ENCODE results near the gene NUP35. TPM values are rescaled to one million over a fixed set of nuclear protein-coding genes. Genes with fewer than 3 reads are reported as not detected.
"Not testable (repeated sequence)": the region's sequence is repeated elsewhere in the genome, so short reads cannot be mapped to it uniquely, and the experiment has no call there.

The NUP35 gene
- total RNA-seq, 1 experiment from 2014 or later: 52.6 TPM

GRCh38 chr2:183164650-183165015 lies 40.4 kb downstream of the NUP35 start:
- peaks cover 57% of the 10 kb centered on the region for H3K36me3 ChIP-seq
- no peak overlapping the region for H3K4me3 ChIP-seq
- H3K27ac ChIP-seq: no peak overlapping the region
- H3K27me3 ChIP-seq: no peaks in the 10 kb centered on the region
- peaks cover 6% of the 10 kb centered on the region; the same call in 1 of the 2 replicates for H3K4me1 ChIP-seq
- 0 out of 2 replicates have a peak, but pooled peaks cover 5% of the 10 kb centered on the region for H3K9me3 ChIP-seq (replicated peaks)
- peak in 1 of 2 experiments; percentile 17 for DNase-seq

GRCh38 chr2:183166210-183166609 lies 42.0 kb downstream of the NUP35 start:
- Histone ChIP-seq H3K27me3 (no peaks in the 10 kb centered on the region), H3K27ac (no peak overlapping the region), H3K4me3 (no peak overlapping the region), H3K4me1 (peaks cover 6% of the 10 kb centered on the region; the same call in 1 of the 2 replicates), H3K36me3 (peaks cover 44% of the 10 kb centered on the region), H3K9me3 (replicated peaks) (0 out of 2 replicates have a peak, but pooled peaks cover 5% of the 10 kb centered on the region)
- DNase-seq: no peak

DNA sequence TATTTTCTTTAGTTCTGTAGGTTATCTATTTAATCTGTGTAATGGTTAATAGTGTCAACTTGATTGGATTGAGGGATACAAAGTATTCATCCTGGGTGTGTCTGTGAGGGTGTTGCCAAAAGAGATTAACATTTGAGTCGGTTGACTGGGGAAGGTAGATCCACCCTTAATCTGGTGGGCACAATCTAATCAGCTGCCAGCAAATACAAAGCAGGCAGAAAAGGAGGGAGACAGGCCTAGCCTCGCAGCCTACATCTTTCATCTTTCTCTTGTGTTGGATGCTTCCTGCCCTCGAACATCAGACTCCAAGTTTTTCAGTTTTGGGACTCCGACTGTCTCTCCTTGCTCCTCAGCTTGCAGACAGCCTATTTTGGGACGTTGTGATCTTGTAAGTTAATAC lies 42.7 kb downstream of the NUP35 start:
- not testable (repeated sequence) for H3K9me3 ChIP-seq (replicated peaks); H3K27me3 ChIP-seq; H3K27ac ChIP-seq; H3K4me1 ChIP-seq; H3K4me3 ChIP-seq; DNase-seq
- peaks cover 36% of the 10 kb centered on the region for H3K36me3 ChIP-seq

- no peaks in the 10 kb centered on the region for H3K9me3 ChIP-seq (replicated peaks)
- no peaks in the 10 kb centered on the region for H3K27me3 ChIP-seq
- no peak overlapping the region for H3K27ac ChIP-seq
- DNase-seq: no peak
- no peaks in the 10 kb centered on the region for H3K4me1 ChIP-seq
- peaks cover 4% of the 10 kb centered on the region; the same call in 1 of the 2 replicates for H3K36me3 ChIP-seq
- H3K4me3 ChIP-seq: no peak overlapping the region
These were observed 48.1 kb downstream of the NUP35 start for GRCh38 chr2:183172220-183172887.

DNA sequence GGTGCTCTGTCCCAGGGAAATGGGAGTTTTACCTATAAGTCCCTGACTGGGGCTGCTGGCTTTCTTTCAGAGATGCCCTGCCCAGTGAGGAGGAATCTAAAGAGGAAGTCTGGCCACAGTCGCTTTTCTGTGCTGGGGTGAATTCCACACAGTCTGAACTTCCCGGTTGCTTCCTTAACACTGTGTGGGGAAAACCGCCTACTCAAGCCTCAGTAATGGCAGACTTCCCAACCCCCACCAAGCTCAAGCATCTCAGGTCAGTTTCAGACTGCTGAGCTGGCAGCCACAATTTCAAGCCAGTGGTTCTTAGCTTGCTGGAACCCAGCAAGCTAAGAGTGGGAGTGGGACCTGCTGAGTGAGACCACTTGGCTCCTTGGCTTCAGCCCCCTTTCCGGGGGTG lies 54.9 kb downstream of the NUP35 start:
- H3K36me3 ChIP-seq: peaks cover 22% of the 10 kb centered on the region
- no peaks in the 10 kb centered on the region for H3K4me1 ChIP-seq
- no peak for DNase-seq
- no peak overlapping the region for H3K27ac ChIP-seq
- peaks cover 11% of the 10 kb centered on the region; the same call in 1 of the 2 replicates for H3K9me3 ChIP-seq (replicated peaks)
- no peak overlapping the region for H3K4me3 ChIP-seq
- H3K27me3 ChIP-seq: no peaks in the 10 kb centered on the region

GRCh38 chr2:183185534-183185933 lies 61.3 kb downstream of the NUP35 start:
- H3K4me1 ChIP-seq: no peaks in the 10 kb centered on the region

GRCh38 chr2:183186296-183186695 lies 62.1 kb downstream of the NUP35 start:
- H3K27me3 ChIP-seq: no peaks in the 10 kb centered on the region
- H3K4me3 ChIP-seq: no peak overlapping the region
- H3K4me1 ChIP-seq: no peaks in the 10 kb centered on the region
- H3K36me3 ChIP-seq: peaks cover 42% of the 10 kb centered on the region
- peaks cover 11% of the 10 kb centered on the region; the same call in 1 of the 2 replicates for H3K9me3 ChIP-seq (replicated peaks)
- no peak for DNase-seq
- no peak overlapping the region for H3K27ac ChIP-seq

More at GRCh38 chr2:183185534-183185933, 61.3 kb downstream of the NUP35 start:
- Histone ChIP-seq H3K9me3 (replicated peaks) (peaks cover 11% of the 10 kb centered on the region; the same call in 1 of the 2 replicates), H3K4me3 (no peak overlapping the region), H3K27me3 (no peaks in the 10 kb centered on the region), H3K27ac (no peak overlapping the region), H3K36me3 (peaks cover 42% of the 10 kb centered on the region)
- DNase-seq: no peak

GRCh38 chr2:183186766-183187165 lies 62.5 kb downstream of the NUP35 start:
- Histone ChIP-seq H3K27ac (no peak overlapping the region), H3K4me1 (no peaks in the 10 kb centered on the region), H3K9me3 (replicated peaks) (peaks cover 11% of the 10 kb centered on the region; the same call in 1 of the 2 replicates), H3K36me3 (peaks cover 46% of the 10 kb centered on the region), H3K4me3 (no peak overlapping the region), H3K27me3 (no peaks in the 10 kb centered on the region)
- no peak for DNase-seq

DNA sequence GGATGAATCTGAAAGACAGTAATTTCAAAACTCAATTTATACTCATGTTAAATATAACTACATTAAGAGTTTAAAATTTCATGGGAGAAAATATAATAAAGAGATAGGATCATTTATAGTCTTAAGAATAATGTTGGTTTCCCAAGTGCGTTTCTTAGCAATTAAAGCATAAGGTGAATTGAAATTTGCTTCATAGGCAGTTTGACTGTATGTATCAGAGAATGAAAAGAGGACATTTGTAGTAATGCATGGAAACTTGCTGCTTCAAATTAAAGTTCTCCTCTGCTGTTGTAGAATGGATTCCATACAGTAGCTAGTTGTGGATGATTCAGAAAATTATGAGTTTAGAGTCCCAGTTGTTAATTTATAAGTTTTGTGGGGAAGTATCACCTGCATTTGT lies 68.1 kb downstream of the NUP35 start:
- no peaks in the 10 kb centered on the region for H3K9me3 ChIP-seq (replicated peaks)
- no peak for DNase-seq
- H3K36me3 ChIP-seq: peaks cover 31% of the 10 kb centered on the region
- no peaks in the 10 kb centered on the region for H3K4me1 ChIP-seq
- H3K27ac ChIP-seq: no peak overlapping the region
- no peaks in the 10 kb centered on the region for H3K27me3 ChIP-seq
- H3K4me3 ChIP-seq: no peak overlapping the region

GRCh38 chr2:183193904-183194303 lies 69.7 kb downstream of the NUP35 start:
- peaks cover 20% of the 10 kb centered on the region for H3K36me3 ChIP-seq
- no peak overlapping the region for H3K27ac ChIP-seq
- H3K27me3 ChIP-seq: no peaks in the 10 kb centered on the region
- no peaks in the 10 kb centered on the region for H3K9me3 ChIP-seq (replicated peaks)
- DNase-seq: no peak
- H3K4me3 ChIP-seq: no peak overlapping the region
- H3K4me1 ChIP-seq: no peaks in the 10 kb centered on the region

GRCh38 chr2:183195397-183195796 lies 71.2 kb downstream of the NUP35 start:
- no peak overlapping the region for H3K4me3 ChIP-seq
- no peak overlapping the region for H3K27ac ChIP-seq
- DNase-seq: no peak
- peaks cover 13% of the 10 kb centered on the region for H3K36me3 ChIP-seq
- H3K9me3 ChIP-seq (replicated peaks): no peaks in the 10 kb centered on the region
- H3K27me3 ChIP-seq: no peaks in the 10 kb centered on the region
- H3K4me1 ChIP-seq: no peaks in the 10 kb centered on the region

GRCh38 chr2:183195998-183196409 lies 71.8 kb downstream of the NUP35 start:
- no peaks in the 10 kb centered on the region for H3K4me1 ChIP-seq
- no peaks in the 10 kb centered on the region for H3K27me3 ChIP-seq
- no peak for DNase-seq
- no peak overlapping the region for H3K4me3 ChIP-seq
- H3K27ac ChIP-seq: no peak overlapping the region
- H3K9me3 ChIP-seq (replicated peaks): no peaks in the 10 kb centered on the region
- H3K36me3 ChIP-seq: peaks cover 12% of the 10 kb centered on the region

DNA sequence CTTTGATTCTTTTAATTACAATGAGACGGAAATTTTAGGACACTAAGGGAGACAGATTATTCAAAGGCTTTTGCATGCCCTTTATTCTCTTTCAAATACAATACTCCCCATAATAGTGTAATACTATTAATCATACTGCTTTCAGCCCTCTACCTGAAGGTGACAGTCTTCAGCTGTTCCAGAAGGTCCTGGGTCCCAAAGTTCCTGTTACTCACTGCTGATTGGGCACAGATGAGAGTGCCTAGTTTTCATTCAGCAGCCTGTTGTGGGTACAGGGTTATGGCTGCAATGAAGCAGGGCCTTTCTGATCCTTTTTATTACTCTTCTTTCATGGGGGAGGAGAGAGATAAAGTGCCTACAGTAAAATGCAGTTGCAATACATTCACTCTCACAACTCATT lies 80.2 kb downstream of the NUP35 start:
- no peaks in the 10 kb centered on the region; the same call in 1 of the 2 replicates for H3K9me3 ChIP-seq (replicated peaks)
- H3K27me3 ChIP-seq: no peaks in the 10 kb centered on the region
- H3K4me3 ChIP-seq: no peak overlapping the region
- peaks cover 2% of the 10 kb centered on the region for H3K36me3 ChIP-seq
- H3K4me1 ChIP-seq: peaks cover 7% of the 10 kb centered on the region; the same call in 1 of the 2 replicates
- no peak for DNase-seq
- H3K27ac ChIP-seq: no peak overlapping the region

GRCh38 chr2:183207110-183207509 lies 82.9 kb downstream of the NUP35 start:
- no peak overlapping the region for H3K4me3 ChIP-seq
- peaks cover 2% of the 10 kb centered on the region; the same call in 1 of the 2 replicates for H3K36me3 ChIP-seq
- peak; percentile 18 to 37 for DNase-seq
- H3K27ac ChIP-seq: no peak overlapping the region
- peaks cover 7% of the 10 kb centered on the region; the same call in 1 of the 2 replicates for H3K4me1 ChIP-seq
- peaks cover 5% of the 10 kb centered on the region; the same call in 1 of the 2 replicates for H3K9me3 ChIP-seq (replicated peaks)
- H3K27me3 ChIP-seq: no peaks in the 10 kb centered on the region

DNA sequence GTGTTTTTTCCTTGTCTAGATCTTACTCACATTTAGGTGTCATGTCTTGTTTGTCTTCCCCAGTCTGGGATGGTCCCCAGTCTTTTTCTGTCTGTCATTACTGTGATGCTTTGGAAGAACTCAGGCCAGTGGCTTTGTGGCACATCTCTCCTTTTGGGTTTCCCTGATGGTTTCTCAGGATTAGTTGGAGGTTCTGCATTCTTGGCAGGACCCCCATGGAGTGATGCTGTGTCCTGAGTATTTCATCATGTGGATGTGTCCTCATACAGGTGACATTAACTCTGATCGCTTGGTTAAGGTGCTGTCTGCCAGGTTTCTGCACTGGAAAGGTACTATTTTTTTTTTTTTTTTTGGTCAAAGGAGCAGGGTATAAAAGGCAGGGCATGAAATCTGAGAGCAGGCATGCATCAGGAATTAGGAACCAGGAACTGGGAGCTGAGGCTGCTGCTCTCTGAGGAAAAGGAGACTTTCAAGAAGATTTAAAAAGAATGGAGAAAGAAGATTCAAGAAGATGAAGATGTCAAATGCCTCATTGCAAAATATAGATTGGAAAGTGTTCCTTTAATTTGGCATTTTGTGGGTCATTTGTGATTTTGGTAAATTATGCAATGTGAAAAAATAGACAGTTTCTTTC lies 85.3 kb downstream of the NUP35 start:
- H3K27ac ChIP-seq: no peak overlapping the region
- no peak for DNase-seq
- no peaks in the 10 kb centered on the region for H3K27me3 ChIP-seq
- H3K4me1 ChIP-seq: peaks cover 7% of the 10 kb centered on the region; the same call in 1 of the 2 replicates
- H3K9me3 ChIP-seq (replicated peaks): peaks cover 5% of the 10 kb centered on the region; the same call in 1 of the 2 replicates
- no peak overlapping the region for H3K4me3 ChIP-seq
- peaks cover 2% of the 10 kb centered on the region; the same call in 1 of the 2 replicates for H3K36me3 ChIP-seq

Measured in SJCRH30 (cell line).